ENCODE data around the gene TRIM16. TPM values are rescaled to one million over a fixed set of nuclear protein-coding genes. Genes with fewer than 3 reads are reported as not detected.
"Not testable (repeated sequence)": the region's sequence is repeated elsewhere in the genome, so short reads cannot be mapped to it uniquely, and the experiment has no call there.

The TRIM16 gene
- total RNA-seq, 3 donors from 2014 or later (not counting 1 experiment from before 2014, with no cell fraction given), result 2.4 to 4.7 (median 3.8) TPM

DNA sequence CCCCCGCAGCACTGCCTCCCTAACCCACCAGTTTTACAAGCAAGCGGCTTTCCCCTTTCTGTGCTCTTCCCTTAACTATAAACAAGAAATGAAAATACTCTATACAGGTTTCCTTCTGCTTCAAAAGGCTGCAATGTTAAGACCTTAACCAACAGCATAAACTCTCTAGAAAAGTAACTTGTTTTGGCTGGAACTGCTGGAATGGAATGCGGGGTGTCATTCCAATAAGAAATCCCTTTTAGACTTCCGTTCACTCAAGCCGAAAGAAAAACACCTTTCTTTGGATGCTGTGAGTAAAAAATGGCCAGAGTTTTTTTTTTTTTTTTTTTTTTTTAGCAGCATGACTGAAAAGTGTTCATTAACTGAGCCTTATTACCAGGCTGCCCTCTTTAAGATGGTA lies 92.1 kb downstream of the TRIM16 start:
- H3K36me3 ChIP-seq (ENCODE audit: control insufficient read depth, insufficient read depth, low read length); H3K9me3 Mint-ChIP-seq; intact Hi-C loops (cut with micrococcal nuclease); H3K27ac ChIP-seq (ENCODE audit: low read length); H3K9me3 ChIP-seq (ENCODE audit: control insufficient read depth, insufficient read depth, low read length); ATAC-seq; DNase-seq; H3K27me3 Mint-ChIP-seq (ENCODE audit: low read depth in 2 of 2); H3K4me3 ChIP-seq (ENCODE audit: low read length); H3K27me3 ChIP-seq (ENCODE audit: control insufficient read depth, insufficient read depth, low read length); H3K36me3 Mint-ChIP-seq: not testable (repeated sequence)
- peak overlapping the region in 1 of 2 donors; percentile 20 for H3K27ac Mint-ChIP-seq
- H3K4me1 Mint-ChIP-seq, result peaks cover 21 to 29% of the 10 kb centered on the region in 2 donors
- 68% methylated on average over 4 of the region's 5 CpGs for WGBS (ENCODE audit: insufficient coverage)
- peak overlapping the region; percentile 49 for H3K4me3 Mint-ChIP-seq
- peaks cover 25% of the 10 kb centered on the region for H3K4me1 ChIP-seq (ENCODE audit: control insufficient read depth, insufficient read depth, low read length)

DNA sequence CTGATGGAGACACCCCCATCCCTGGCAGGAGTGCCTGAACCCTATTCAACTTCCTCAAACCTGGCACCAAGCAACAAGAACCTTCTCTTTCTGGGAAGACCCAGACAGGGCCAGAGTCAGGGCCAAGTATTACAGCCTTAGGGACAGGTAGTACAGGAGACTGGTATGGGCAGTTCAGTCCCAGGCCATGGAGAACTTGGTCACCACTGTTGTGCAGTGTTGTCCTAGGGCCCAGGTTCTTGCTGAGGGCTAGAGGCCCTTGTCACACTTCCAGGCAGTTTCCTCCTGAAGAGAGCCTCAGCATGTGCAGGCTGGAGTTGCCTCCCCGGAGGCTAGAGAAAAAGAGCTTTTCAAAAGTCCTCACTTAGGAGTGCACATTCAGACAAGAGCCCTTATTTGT lies 93.3 kb downstream of the TRIM16 start:
- H3K4me1 ChIP-seq (ENCODE audit: control insufficient read depth, insufficient read depth, low read length), result peaks cover 25% of the 10 kb centered on the region
- H3K27me3 ChIP-seq (ENCODE audit: control insufficient read depth, insufficient read depth, low read length); H3K27ac ChIP-seq (ENCODE audit: low read length); H3K36me3 Mint-ChIP-seq; H3K27me3 Mint-ChIP-seq (ENCODE audit: low read depth in 2 of 2); H3K9me3 Mint-ChIP-seq; DNase-seq; H3K9me3 ChIP-seq (ENCODE audit: control insufficient read depth, insufficient read depth, low read length); ATAC-seq; H3K4me3 ChIP-seq (ENCODE audit: low read length); H3K27ac Mint-ChIP-seq; intact Hi-C loops (cut with micrococcal nuclease); H3K36me3 ChIP-seq (ENCODE audit: control insufficient read depth, insufficient read depth, low read length): not testable (repeated sequence)
- Mint-ChIP-seq H3K4me1 (peaks cover 21 to 35% of the 10 kb centered on the region in 2 donors), H3K4me3 (peak overlapping the region; percentile 74)
- 100% methylated on average over 1 of the region's 1 CpG for WGBS (ENCODE audit: insufficient coverage)

DNA sequence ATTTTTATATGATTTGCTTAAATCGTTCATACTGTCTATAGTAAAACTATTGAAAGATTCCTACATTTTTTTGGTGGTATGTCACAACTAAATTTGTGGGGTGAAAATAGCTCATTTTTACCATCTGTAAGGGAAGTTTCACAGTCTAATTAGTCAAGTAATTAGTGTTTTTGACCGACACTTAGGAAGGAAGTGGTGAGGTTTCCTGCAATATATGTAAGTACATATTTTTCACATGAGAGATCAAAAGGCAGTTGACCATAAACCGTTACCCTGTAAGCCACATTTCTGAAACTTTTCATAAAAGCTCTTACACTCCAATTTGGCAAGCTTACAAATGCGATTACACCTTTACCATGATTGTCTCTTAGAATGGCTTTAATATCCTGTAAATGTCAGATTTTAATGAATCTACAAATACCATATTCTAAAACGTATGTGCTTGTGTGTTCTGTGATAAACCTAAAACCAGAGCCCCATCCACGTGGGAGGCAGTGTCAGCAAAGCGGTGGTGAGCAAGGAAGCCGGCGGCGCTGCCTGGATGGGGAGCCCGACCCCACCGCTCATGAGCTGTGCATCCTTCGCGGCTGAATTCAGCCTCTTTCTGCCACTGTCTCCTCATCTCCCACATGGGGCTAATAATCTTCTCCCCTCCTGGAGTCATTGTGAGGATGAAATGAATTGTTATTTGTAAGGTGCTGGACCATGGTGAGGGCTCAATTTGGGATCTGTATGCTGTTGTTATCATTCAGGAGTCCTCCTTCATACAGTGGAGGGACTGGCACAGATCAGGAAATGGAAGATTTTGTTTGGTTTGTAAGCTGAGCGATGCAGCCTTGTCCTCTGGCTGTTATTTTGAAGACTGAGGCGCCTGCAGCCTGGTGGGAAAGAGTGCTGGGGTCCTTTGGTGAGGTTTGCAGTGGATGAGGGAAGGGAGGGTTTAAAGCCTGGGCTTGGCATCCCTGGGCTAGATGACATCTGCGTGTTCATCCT lies 94.3 kb downstream of the TRIM16 start:
- peak overlapping the region; percentile 4 to 51 for H3K27ac Mint-ChIP-seq
- peak; percentile 72 to 82 (median 74) for ATAC-seq

GRCh38 chr17:15588017-15588416 lies 96.1 kb downstream of the TRIM16 start:
- H3K4me3 ChIP-seq (ENCODE audit: low read length); H3K9me3 ChIP-seq (ENCODE audit: control insufficient read depth, insufficient read depth, low read length); intact Hi-C loops (cut with micrococcal nuclease); H3K36me3 Mint-ChIP-seq; H3K4me3 Mint-ChIP-seq; ATAC-seq; H3K27me3 ChIP-seq (ENCODE audit: control insufficient read depth, insufficient read depth, low read length); H3K36me3 ChIP-seq (ENCODE audit: control insufficient read depth, insufficient read depth, low read length); H3K27me3 Mint-ChIP-seq (ENCODE audit: low read depth in 2 of 2); DNase-seq; H3K9me3 Mint-ChIP-seq; H3K27ac ChIP-seq (ENCODE audit: low read length): not testable (repeated sequence)
- WGBS (ENCODE audit: insufficient coverage), result 85% methylated on average over 7 of the region's 8 CpGs
- H3K4me1 ChIP-seq (ENCODE audit: control insufficient read depth, insufficient read depth, low read length), result peaks cover 25% of the 10 kb centered on the region
- Mint-ChIP-seq H3K27ac (peak overlapping the region in 1 of 2 donors; percentile 57), H3K4me1 (peaks cover 21 to 35% of the 10 kb centered on the region in 2 donors)

More for the DNA sequence above, 94.3 kb downstream of the TRIM16 start:
- H3K36me3 ChIP-seq (ENCODE audit: control insufficient read depth, insufficient read depth, low read length); H3K36me3 Mint-ChIP-seq; H3K4me3 ChIP-seq (ENCODE audit: low read length); H3K9me3 Mint-ChIP-seq; H3K9me3 ChIP-seq (ENCODE audit: control insufficient read depth, insufficient read depth, low read length); intact Hi-C loops (cut with micrococcal nuclease); H3K27me3 Mint-ChIP-seq (ENCODE audit: low read depth in 2 of 2); H3K27me3 ChIP-seq (ENCODE audit: control insufficient read depth, insufficient read depth, low read length): not testable (repeated sequence)
- Histone ChIP-seq H3K27ac (ENCODE audit: low read length) (peak overlapping the region; percentile 38), H3K4me1 (ENCODE audit: control insufficient read depth, insufficient read depth, low read length) (peaks cover 25% of the 10 kb centered on the region)
- Mint-ChIP-seq H3K4me1 (peaks cover 21 to 35% of the 10 kb centered on the region in 2 donors), H3K4me3 (peak overlapping the region; percentile 78)
- peak in 1 of 2 donors; percentile 48 for DNase-seq
- 3% methylated on average over 8 of the region's 17 CpGs for WGBS (ENCODE audit: insufficient coverage)

GRCh38 chr17:15583313-15583712 lies 100.8 kb downstream of the TRIM16 start:
- ATAC-seq; intact Hi-C loops (cut with micrococcal nuclease); H3K27ac ChIP-seq (ENCODE audit: low read length); H3K9me3 ChIP-seq (ENCODE audit: control insufficient read depth, insufficient read depth, low read length); DNase-seq; H3K27ac Mint-ChIP-seq; H3K27me3 ChIP-seq (ENCODE audit: control insufficient read depth, insufficient read depth, low read length); H3K4me3 Mint-ChIP-seq; H3K9me3 Mint-ChIP-seq; H3K4me3 ChIP-seq (ENCODE audit: low read length); H3K27me3 Mint-ChIP-seq (ENCODE audit: low read depth in 2 of 2); H3K4me1 ChIP-seq (ENCODE audit: control insufficient read depth, insufficient read depth, low read length); H3K36me3 Mint-ChIP-seq; H3K36me3 ChIP-seq (ENCODE audit: control insufficient read depth, insufficient read depth, low read length): not testable (repeated sequence)
- WGBS (ENCODE audit: insufficient coverage), result 89% methylated on average over 1 of the region's 5 CpGs
- H3K4me1 Mint-ChIP-seq, result peaks cover 8 to 11% of the 10 kb centered on the region in 2 donors

DNA sequence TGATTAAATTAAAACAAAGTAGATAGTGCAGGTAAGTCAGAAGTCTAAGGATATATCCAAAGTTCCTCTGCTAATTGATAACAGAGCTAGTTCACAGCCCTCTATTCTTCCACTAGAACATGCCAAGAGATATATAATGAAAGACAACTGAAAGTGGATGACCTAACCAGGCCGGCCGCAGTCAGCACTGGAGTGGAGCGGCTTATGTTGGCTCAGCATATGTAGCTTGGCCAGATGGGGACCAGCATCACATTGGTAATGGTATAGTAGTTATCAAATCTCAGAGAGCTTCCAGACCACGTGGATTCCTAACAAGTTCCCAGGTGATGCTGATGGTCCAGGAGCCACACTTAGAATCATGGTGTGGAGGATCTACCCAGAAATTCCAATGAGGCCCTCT lies 102.6 kb downstream of the TRIM16 start:
- H3K27ac Mint-ChIP-seq; intact Hi-C loops (cut with micrococcal nuclease); H3K27me3 ChIP-seq (ENCODE audit: control insufficient read depth, insufficient read depth, low read length); H3K36me3 Mint-ChIP-seq; H3K27me3 Mint-ChIP-seq (ENCODE audit: low read depth in 2 of 2); DNase-seq; H3K4me3 Mint-ChIP-seq; H3K36me3 ChIP-seq (ENCODE audit: control insufficient read depth, insufficient read depth, low read length); H3K4me3 ChIP-seq (ENCODE audit: low read length); H3K4me1 Mint-ChIP-seq; ATAC-seq; H3K4me1 ChIP-seq (ENCODE audit: control insufficient read depth, insufficient read depth, low read length); H3K9me3 ChIP-seq (ENCODE audit: control insufficient read depth, insufficient read depth, low read length); H3K27ac ChIP-seq (ENCODE audit: low read length); H3K9me3 Mint-ChIP-seq: not testable (repeated sequence)
- 100% methylated on average over 3 of the region's 4 CpGs for WGBS (ENCODE audit: insufficient coverage)
